K562 (cell line): ENCODE data around the gene ERVMER34-1. TPM values are rescaled to one million over a fixed set of nuclear protein-coding genes. Genes with fewer than 3 reads are reported as not detected.
A peak's percentile ranks its signal among the peaks of the same experiment; 100 is the strongest.

ENCODE experiments used
- ATAC-seq: fragments of 200-7000 bp; cut with Tn5 transposase; 3 replicates; pipeline ENCODE4 v1.9.1; 2020; ENCODE audit warnings: moderate library complexity
- BruUV-seq: library from RNA; stranded (reverse); fragments of 400-500 nt; replicated peaks from 2 replicates; lab custom pipeline; 2021; lab: Mats Ljungman, UMichigan
- CTCF ChIA-PET: fragments of 300-600 bp; formaldehyde crosslinking; extraction: SDS; loops from one replicate; lab custom pipeline; 2021; ENCODE audit warnings: low intra/inter-chr PET ratio; lab: Yijun Ruan, JAX
- POLR2A ChIA-PET: fragments of 300-600, 350-650 bp; sonication (Branson Sonifier 250); formaldehyde crosslinking; extraction: SDS; loops from one replicate; lab custom pipeline; 2021; ENCODE audit warnings: antibody characterized with exemption, inconsistent platforms; lab: Yijun Ruan, JAX
- DNase-seq, 4 experiments: peaks; one replicate each; pipeline versions ENCODE4 v3.0.0 to v3.0.0-alpha.2; 2011 to 2018; ENCODE audit warnings: low spot score in 3 of 4, mixed read lengths in 3 of 4; ENCODE audit errors: extremely low read depth in 1 of 4
- FAIRE-seq: peaks from 2 replicates; lab custom pipeline; 2011; peaks lifted over from hg19 to GRCh38; lab: Jason Lieb, UNC
- H2AFZ ChIP-seq: 2 replicates; pipeline ENCODE4 v1.6.0; 2011; ENCODE audit warnings: low read depth, low read length, control low read depth, inconsistent platforms
- H3K27ac ChIP-seq: fragments of 200-600 bp; 3 replicates; pipeline ENCODE4 v1.8.0; 2011; ENCODE audit warnings: low read depth, mild to moderate bottlenecking, control low read depth, inconsistent platforms, low read length, moderate library complexity, mixed read lengths; ENCODE audit errors: extremely low read depth
- H3K27me3 ChIP-seq, 2 experiments: fragments of 300-600 bp in 1 of 2; 2 replicates in 1 of 2; 3 replicates in 1 of 2; pipeline versions ENCODE4 v1.6.0 to v1.8.0; 2011; ENCODE audit warnings: inconsistent platforms in 2 of 2, low read length in 2 of 2, mild to moderate bottlenecking in 1 of 2, mixed read lengths in 1 of 2, moderate library complexity in 1 of 2; ENCODE audit not compliant: control insufficient read depth in 2 of 2, insufficient read depth in 2 of 2
- H3K36me3 ChIP-seq: fragments of 300-600 bp; 3 replicates; pipeline ENCODE4 v1.8.0; 2011; ENCODE audit warnings: mild to moderate bottlenecking, low read length, inconsistent platforms; ENCODE audit not compliant: control insufficient read depth, insufficient read depth
- H3K4me1 ChIP-seq, 2 experiments: fragments of 200-600 bp in 1 of 2; replicated peaks in 1 of 2; 2 replicates in 1 of 2; 3 replicates in 1 of 2; pipeline versions ENCODE4 v1.5.1 to v1.8.0; 2011; ENCODE audit warnings: inconsistent platforms in 2 of 2, low read length in 2 of 2, mild to moderate bottlenecking in 1 of 2, mixed read lengths in 1 of 2, moderate library complexity in 1 of 2; ENCODE audit not compliant: control insufficient read depth in 2 of 2, insufficient read depth in 2 of 2
- H3K4me2 ChIP-seq: 2 replicates; pipeline ENCODE4 v1.6.1; 2011; ENCODE audit warnings: low read length, control low read depth, inconsistent platforms, mixed read lengths; ENCODE audit not compliant: insufficient read depth
- H3K4me3 ChIP-seq: fragments of 200-600 bp; sonication (generic), shearing (Covaris generic); 2 replicates; pipeline ENCODE4 v1.5.1; 2016; ENCODE audit warnings: control low read depth, inconsistent platforms
- H3K79me2 ChIP-seq: fragments of 200-600 bp; 3 replicates; pipeline ENCODE4 v1.8.0; 2011; ENCODE audit warnings: low read length, inconsistent platforms; ENCODE audit not compliant: control insufficient read depth, insufficient read depth
- H3K9ac ChIP-seq, 2 experiments: 2 replicates each; pipeline versions ENCODE4 v1.6.0 to v1.6.1; 2011; ENCODE audit warnings: low read depth in 2 of 2, low read length in 2 of 2, control low read depth in 1 of 2, inconsistent platforms in 1 of 2, mild to moderate bottlenecking in 1 of 2, mixed read lengths in 1 of 2; ENCODE audit not compliant: insufficient read depth in 1 of 2
- H3K9me1 ChIP-seq: one replicate; pipeline ENCODE4 v1.6.0; 2011; ENCODE audit warnings: inconsistent platforms, mild to moderate bottlenecking, low read length, moderate library complexity; ENCODE audit not compliant: control insufficient read depth, insufficient read depth
- H3K9me3 ChIP-seq: replicated peaks from 2 replicates; pipeline ENCODE4 v1.5.1; 2011; ENCODE audit warnings: low read depth, low read length, inconsistent platforms; ENCODE audit not compliant: control insufficient read depth, insufficient read depth
- H4K20me1 ChIP-seq: replicated peaks from 2 replicates; pipeline ENCODE4 v1.6.1; 2011; ENCODE audit warnings: low read length, inconsistent platforms, mixed read lengths; ENCODE audit not compliant: control insufficient read depth, insufficient read depth
- EWSR1 ChIP-seq: fragments of 450-650 bp; IDR thresholded peaks from 2 replicates; pipeline ENCODE4 v1.6.1; 2018; ENCODE audit warnings: borderline replicate concordance, mild to moderate bottlenecking, low read depth, moderate library complexity; ENCODE audit not compliant: partially characterized antibody
- POLR2A ChIP-seq: fragments of 450-650 bp; conservative IDR thresholded peaks from 2 replicates; pipeline ENCODE4 v1.6.1; 2016
- RBFOX2 ChIP-seq: fragments of 200-400 bp; formaldehyde crosslinking; IDR thresholded peaks from 2 replicates; pipeline ENCODE4 v1.6.1; 2017; ENCODE audit warnings: low read depth, mild to moderate bottlenecking, low read length, moderate library complexity
- SUPT5H ChIP-seq: fragments of 450-650 bp; IDR thresholded peaks from 2 replicates; pipeline ENCODE4 v1.6.1; 2016
- YY1 ChIP-seq, 3 experiments: IDR thresholded peaks; 2 replicates each; pipeline ENCODE4 v1.6.1; 2011; ENCODE audit warnings: low read length in 2 of 3, mild to moderate bottlenecking in 2 of 3, moderate library complexity in 2 of 3, borderline replicate concordance in 1 of 3, control low read depth in 1 of 3, low read depth in 1 of 3; ENCODE audit not compliant: insufficient read depth in 3 of 3, insufficient replicate concordance in 2 of 3, control insufficient read depth in 1 of 3, insufficient read length in 1 of 3; ENCODE audit errors: extremely low read depth in 1 of 3
- ZNF232 ChIP-seq: sonication (generic); formaldehyde crosslinking; IDR thresholded peaks from 2 replicates; pipeline ENCODE4 v1.8.0; 2022; ENCODE audit warnings: mild to moderate bottlenecking, missing genetic modification reagents
- ZNF830 ChIP-seq: fragments of 250-450 bp; sonication (Bioruptor Pico); IDR thresholded peaks from 2 replicates; pipeline ENCODE4 v1.5.0; 2021; ENCODE audit warnings: mild to moderate bottlenecking
- WGBS: fragments of 100-300 bp; shearing (Covaris generic); methylation state at CpG from one replicate; pipeline ENCODE4 v1.1.6; 2016; ENCODE audit warnings: low coverage, mixed read lengths; ENCODE audit not compliant: insufficient coverage; ENCODE audit errors: missing lambda C conversion rate; 5-methylcytosine and 5-hydroxymethylcytosine counted together
- in situ Hi-C: fragments of 300-500 bp; cut with MboI; formaldehyde crosslinking; loops from 4 replicates; pipeline ENCODE4 v1.15.0; 2018; ENCODE audit warnings: inconsistent platforms, mixed read lengths
- intact Hi-C: fragments of 100-400 bp; cut with micrococcal nuclease; formaldehyde crosslinking; loops from 2 replicates; pipeline ENCODE4 v1.14.2; 2022
- polyA plus RNA-seq, 8 experiments: library from polyadenylated mRNA; depleted of rRNA in 4 of 8; stranded (reverse) in 5 of 8; unstranded in 3 of 8; fragments of >200 nt; fragmentation: Nextera tagmentation in 2 of 8; fragmentation: Illumina TruSeq in 1 of 8; extraction: Ambion mirVana in 2 of 8; extraction: Trizol in 1 of 8; gene quantifications; 2 replicates each; pipeline versions ENCODE4 v1.2.1 to v1.2.3, GENCODE V29; 2011 to 2014; ENCODE audit warnings: inconsistent platforms in 1 of 8, missing spikeins in 1 of 8
- total RNA-seq, 7 experiments: library from RNA; depleted of rRNA in 6 of 7; stranded (reverse); fragments of >200 nt in 6 of 7; fragmentation: Illumina TruSeq in 2 of 7; extraction: Trizol in 2 of 7; gene quantifications; 2 replicates each; pipeline versions ENCODE4 v1.2.1 to v1.2.3, GENCODE V29; 2011 to 2021; ENCODE audit warnings: low replicate concordance in 1 of 7

ERVMER34-1 gene
- total and polyA plus RNA-seq, 9 of the 15 experiments (the other 6 are each of a cell fraction or from before 2014, with no cell fraction given), result 0.04 to 0.57 (median 0.25) TPM

DNA sequence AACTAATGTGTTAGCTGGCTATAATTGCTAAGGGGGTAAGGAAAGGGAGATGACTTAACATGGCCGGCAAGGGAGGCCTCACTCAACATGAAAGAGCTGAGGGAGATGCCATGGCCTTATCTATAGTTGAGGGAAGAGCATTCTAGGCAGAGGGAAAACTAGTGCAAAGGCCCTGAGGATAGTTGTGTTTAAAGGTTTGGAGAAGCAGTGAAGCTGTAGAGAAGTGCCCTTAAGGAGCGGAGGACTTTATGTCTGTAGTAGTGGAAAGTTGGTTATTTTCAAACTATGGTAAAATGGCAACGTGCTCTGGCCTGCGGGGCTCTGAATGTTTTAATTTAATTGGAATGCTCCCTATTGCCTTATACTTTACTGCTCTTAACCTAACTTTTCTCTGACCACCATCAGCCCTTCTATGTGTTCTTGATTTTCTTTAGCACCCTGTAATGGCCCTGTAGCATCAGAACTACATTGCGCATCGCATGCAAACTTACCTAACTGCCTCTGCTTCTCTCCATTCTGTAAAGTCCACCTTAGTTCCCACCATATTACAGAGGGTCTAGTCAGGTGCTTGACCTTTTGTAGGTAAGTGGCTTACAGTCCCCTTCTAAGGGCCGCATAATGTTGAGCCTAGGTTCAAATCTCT is 35.8 kb downstream of the ERVMER34-1 start:
- peak overlapping the region; percentile 95; the same call in 1 of the 2 replicates for H3K4me3 ChIP-seq
- no peaks in the 10 kb centered on the region for H3K9me1 ChIP-seq
- ChIA-PET POLR2A (no interaction called here), CTCF (no interaction called here)
- 78% methylated on average over 7 of the region's 7 CpGs for WGBS
- peak overlapping the region in 1 of 2 experiments; percentile 96; a peak in 1 of 4 replicates for H3K9ac ChIP-seq
- H2AFZ ChIP-seq, result no peak overlapping the region
- H3K4me2 ChIP-seq, result peak overlapping the region; percentile 93
- peak; percentile 38 for TF ChIP-seq SUPT5H
- TF ChIP-seq EWSR1, result peak; percentile 73
- TF ChIP-seq RBFOX2, result 0 out of 2 replicates have a peak, but pooled peaks have one; percentile 36
- peak; percentile 68 for TF ChIP-seq POLR2A
- no peak for TF ChIP-seq ZNF830 (CRISPR knock-in tag)
- TF ChIP-seq YY1 (IDR thresholded peaks at IDR 0.05; ENCODE audit: borderline replicate concordance in 1 of 3, control insufficient read depth in 1 of 3, extremely low read depth in 1 of 3, insufficient read depth in 3 of 3, insufficient read length in 1 of 3, insufficient replicate concordance in 2 of 3, low read depth in 1 of 3, low read length in 2 of 3), result peak in 1 of 3 experiments; percentile 7
- TF ChIP-seq ZNF232, result no peak
- FAIRE-seq (no peak), ATAC-seq (no peak), DNase-seq (peak in 1 of 4 experiments; percentile 31)
- no TSS peak for BruUV-seq
- in situ Hi-C loops (no loop called here), intact Hi-C loops (no loop called here)
- peaks cover 66% of the 10 kb centered on the region for H3K36me3 ChIP-seq
- H3K4me1 ChIP-seq, result peaks cover 4 to 21% of the 10 kb centered on the region in 2 experiments; a peak in 4 of 5 replicates
- H3K27me3 ChIP-seq, result no peaks in the 10 kb centered on the region
- peak overlapping the region; percentile 93 for H3K27ac ChIP-seq
- no peaks in the 10 kb centered on the region for H3K9me3 ChIP-seq
- H3K79me2 ChIP-seq, result peaks cover 41% of the 10 kb centered on the region
- no peaks in the 10 kb centered on the region for H4K20me1 ChIP-seq
